Measurements from ENCODE around the gene SLC35A3. TPM values are rescaled to one million over a fixed set of nuclear protein-coding genes. Genes with fewer than 3 reads are reported as not detected.

Gene SLC35A3
- total RNA-seq, 1 donor = 24.6 TPM

GRCh38 chr1:99992760-99993467, 23.1 kb downstream of the SLC35A3 start:
- TF ChIP-seq, protein P1, sequence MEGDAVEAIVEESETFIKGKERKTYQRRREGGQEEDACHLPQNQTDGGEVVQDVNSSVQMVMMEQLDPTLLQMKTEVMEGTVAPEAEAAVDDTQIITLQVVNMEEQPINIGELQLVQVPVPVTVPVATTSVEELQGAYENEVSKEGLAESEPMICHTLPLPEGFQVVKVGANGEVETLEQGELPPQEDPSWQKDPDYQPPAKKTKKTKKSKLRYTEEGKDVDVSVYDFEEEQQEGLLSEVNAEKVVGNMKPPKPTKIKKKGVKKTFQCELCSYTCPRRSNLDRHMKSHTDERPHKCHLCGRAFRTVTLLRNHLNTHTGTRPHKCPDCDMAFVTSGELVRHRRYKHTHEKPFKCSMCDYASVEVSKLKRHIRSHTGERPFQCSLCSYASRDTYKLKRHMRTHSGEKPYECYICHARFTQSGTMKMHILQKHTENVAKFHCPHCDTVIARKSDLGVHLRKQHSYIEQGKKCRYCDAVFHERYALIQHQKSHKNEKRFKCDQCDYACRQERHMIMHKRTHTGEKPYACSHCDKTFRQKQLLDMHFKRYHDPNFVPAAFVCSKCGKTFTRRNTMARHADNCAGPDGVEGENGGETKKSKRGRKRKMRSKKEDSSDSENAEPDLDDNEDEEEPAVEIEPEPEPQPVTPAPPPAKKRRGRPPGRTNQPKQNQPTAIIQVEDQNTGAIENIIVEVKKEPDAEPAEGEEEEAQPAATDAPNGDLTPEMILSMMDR (IDR thresholded peaks at IDR 0.05; ENCODE audit: extremely low read depth, low read depth, low read length) = no peak
- no peaks in the 10 kb centered on the region for H3K9me3 ChIP-seq (ENCODE audit: low read depth, low read length)
- H2AFZ ChIP-seq (ENCODE audit: low read length) = no peak overlapping the region
- H3K79me2 ChIP-seq (ENCODE audit: insufficient read depth, low read length) = peaks cover 30% of the 10 kb centered on the region
- no peak overlapping the region for H3K4me2 ChIP-seq (ENCODE audit: insufficient read depth, low read length)
- no peaks in the 10 kb centered on the region for H3K4me1 ChIP-seq (ENCODE audit: insufficient read depth, low read length)
- no peak for DNase-seq (ENCODE audit: insufficient read length, low spot score, missing footprints)
- H3K36me3 ChIP-seq (ENCODE audit: insufficient read depth, low read length) = no peaks in the 10 kb centered on the region
- H3K4me3 ChIP-seq (ENCODE audit: insufficient read depth, low read length) = no peak overlapping the region
- H3K27ac ChIP-seq (ENCODE audit: low read depth, low read length) = no peak overlapping the region
- H4K20me1 ChIP-seq (ENCODE audit: insufficient read depth, low read length) = no peaks in the 10 kb centered on the region
- H3K27me3 ChIP-seq (ENCODE audit: insufficient read depth, low read length) = no peaks in the 10 kb centered on the region

DNA sequence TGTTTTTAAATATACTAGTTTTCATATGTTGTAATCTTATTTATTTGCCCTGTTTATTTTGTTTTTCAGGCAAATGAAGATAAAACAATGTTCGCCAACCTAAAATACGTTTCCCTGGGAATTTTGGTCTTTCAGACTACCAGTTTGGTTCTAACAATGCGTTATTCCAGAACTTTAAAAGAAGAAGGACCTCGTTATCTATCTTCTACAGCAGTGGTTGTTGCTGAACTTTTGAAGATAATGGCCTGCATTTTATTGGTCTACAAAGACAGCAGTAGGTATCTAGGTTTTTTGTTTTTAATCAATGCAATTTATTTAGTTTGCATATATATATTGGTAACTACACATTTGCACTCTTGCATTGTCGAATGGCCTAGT, 23.7 kb downstream of the SLC35A3 start:
- Histone ChIP-seq H2AFZ (ENCODE audit: low read length) (no peak overlapping the region), H3K27ac (ENCODE audit: low read depth, low read length) (no peak overlapping the region), H3K27me3 (ENCODE audit: insufficient read depth, low read length) (no peaks in the 10 kb centered on the region), H3K4me3 (ENCODE audit: insufficient read depth, low read length) (no peak overlapping the region), H3K4me1 (ENCODE audit: insufficient read depth, low read length) (no peaks in the 10 kb centered on the region), H3K36me3 (ENCODE audit: insufficient read depth, low read length) (no peaks in the 10 kb centered on the region), H3K4me2 (ENCODE audit: insufficient read depth, low read length) (no peak overlapping the region), H3K79me2 (ENCODE audit: insufficient read depth, low read length) (peaks cover 28% of the 10 kb centered on the region), H3K9me3 (ENCODE audit: low read depth, low read length) (no peaks in the 10 kb centered on the region), H4K20me1 (ENCODE audit: insufficient read depth, low read length) (no peaks in the 10 kb centered on the region)
- TF ChIP-seq, protein P1 (IDR thresholded peaks at IDR 0.05; ENCODE audit: extremely low read depth, low read depth, low read length) = no peak
- DNase-seq (ENCODE audit: insufficient read length, low spot score, missing footprints) = no peak

GRCh38 chr1:99994496-99994895, 24.7 kb downstream of the SLC35A3 start:
- Histone ChIP-seq H3K4me3 (ENCODE audit: insufficient read depth, low read length) (no peak overlapping the region), H2AFZ (ENCODE audit: low read length) (no peak overlapping the region), H3K27ac (ENCODE audit: low read depth, low read length) (no peak overlapping the region), H3K27me3 (ENCODE audit: insufficient read depth, low read length) (no peaks in the 10 kb centered on the region), H3K4me1 (ENCODE audit: insufficient read depth, low read length) (no peaks in the 10 kb centered on the region), H3K9me3 (ENCODE audit: low read depth, low read length) (no peaks in the 10 kb centered on the region), H3K4me2 (ENCODE audit: insufficient read depth, low read length) (no peak overlapping the region), H4K20me1 (ENCODE audit: insufficient read depth, low read length) (no peaks in the 10 kb centered on the region), H3K36me3 (ENCODE audit: insufficient read depth, low read length) (no peaks in the 10 kb centered on the region), H3K79me2 (ENCODE audit: insufficient read depth, low read length) (peaks cover 19% of the 10 kb centered on the region)
- TF ChIP-seq, protein P1 (IDR thresholded peaks at IDR 0.05; ENCODE audit: extremely low read depth, low read depth, low read length) = no peak
- DNase-seq (ENCODE audit: insufficient read length, low spot score, missing footprints) = no peak

GRCh38 chr1:99996951-99997350, 27.2 kb downstream of the SLC35A3 start:
- no peaks in the 10 kb centered on the region for H3K36me3 ChIP-seq (ENCODE audit: insufficient read depth, low read length)
- no peaks in the 10 kb centered on the region for H3K27me3 ChIP-seq (ENCODE audit: insufficient read depth, low read length)
- no peak for DNase-seq (ENCODE audit: insufficient read length, low spot score, missing footprints)
- H3K27ac ChIP-seq (ENCODE audit: low read depth, low read length) = no peak overlapping the region
- TF ChIP-seq, protein P1 (IDR thresholded peaks at IDR 0.05; ENCODE audit: extremely low read depth, low read depth, low read length) = no peak
- no peaks in the 10 kb centered on the region for H4K20me1 ChIP-seq (ENCODE audit: insufficient read depth, low read length)
- H3K4me1 ChIP-seq (ENCODE audit: insufficient read depth, low read length) = no peaks in the 10 kb centered on the region
- H2AFZ ChIP-seq (ENCODE audit: low read length) = no peak overlapping the region
- H3K9me3 ChIP-seq (ENCODE audit: low read depth, low read length) = no peaks in the 10 kb centered on the region
- no peak overlapping the region for H3K4me3 ChIP-seq (ENCODE audit: insufficient read depth, low read length)
- H3K4me2 ChIP-seq (ENCODE audit: insufficient read depth, low read length) = no peak overlapping the region
- H3K79me2 ChIP-seq (ENCODE audit: insufficient read depth, low read length) = peaks cover 18% of the 10 kb centered on the region

Data from osteoblast (primary cell).